GM19025 (cell line): ENCODE results near the gene GABBR1.

Experiments used
- ATAC-seq: cut with Tn5 transposase; IDR thresholded peaks from one replicate; pipeline ENCODE4 v1.9.1; 2021; ENCODE audit warnings: mild to moderate bottlenecking, low read depth, moderate library complexity; ENCODE audit not compliant: unreplicated experiment

The GABBR1 gene

DNA sequence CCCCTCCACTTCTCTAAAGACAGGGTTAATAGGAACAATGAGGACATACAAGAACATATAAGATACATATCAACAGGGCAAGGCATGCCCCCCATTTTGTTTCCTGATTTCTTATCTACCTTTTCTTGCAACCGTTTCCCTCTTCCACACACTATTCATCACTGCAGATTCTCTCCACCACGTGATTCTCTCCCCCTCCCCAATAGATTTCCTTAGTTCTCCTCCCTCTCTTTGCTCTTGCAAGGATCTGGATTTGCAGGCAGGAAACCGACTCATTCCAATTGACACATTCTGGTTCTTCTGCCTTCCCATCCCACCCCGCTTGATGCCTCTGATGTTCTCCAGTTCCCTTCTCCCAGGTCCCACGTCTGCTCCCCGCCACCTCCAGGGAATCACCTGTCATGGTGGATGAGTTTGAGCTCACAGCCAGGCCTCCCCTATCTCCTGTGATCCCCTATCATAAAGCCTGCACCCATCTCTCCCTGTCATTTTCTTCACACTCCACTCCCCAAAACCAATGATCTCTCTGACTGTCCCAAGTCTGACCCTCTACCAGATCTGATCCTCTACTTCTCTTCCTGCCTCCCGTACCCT is 7.5 kb downstream of the GABBR1 start:
- ATAC-seq, result no peak

DNA sequence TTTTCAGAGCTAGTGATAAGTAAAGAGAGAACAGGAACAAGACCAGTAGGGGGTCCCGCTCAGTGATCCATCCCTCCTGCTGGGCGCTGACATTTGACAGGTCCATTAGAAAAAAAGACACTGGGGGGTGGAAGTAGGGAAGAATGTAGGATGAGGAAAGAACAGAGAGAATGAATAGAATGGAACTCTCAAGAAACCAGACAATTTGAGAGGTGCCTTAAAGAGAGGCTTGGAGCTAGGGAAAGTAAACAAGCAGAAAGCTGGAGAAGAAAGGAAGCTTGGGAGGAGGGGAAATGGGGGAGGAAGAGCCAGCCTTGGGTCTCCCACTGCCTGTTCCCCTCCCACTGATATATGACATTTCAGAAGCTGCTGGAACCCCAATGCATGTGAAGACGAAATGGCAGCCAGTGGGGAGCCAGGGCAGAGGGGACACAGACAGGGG is 8.4 kb downstream of the GABBR1 start:
- ATAC-seq, result no peak

DNA sequence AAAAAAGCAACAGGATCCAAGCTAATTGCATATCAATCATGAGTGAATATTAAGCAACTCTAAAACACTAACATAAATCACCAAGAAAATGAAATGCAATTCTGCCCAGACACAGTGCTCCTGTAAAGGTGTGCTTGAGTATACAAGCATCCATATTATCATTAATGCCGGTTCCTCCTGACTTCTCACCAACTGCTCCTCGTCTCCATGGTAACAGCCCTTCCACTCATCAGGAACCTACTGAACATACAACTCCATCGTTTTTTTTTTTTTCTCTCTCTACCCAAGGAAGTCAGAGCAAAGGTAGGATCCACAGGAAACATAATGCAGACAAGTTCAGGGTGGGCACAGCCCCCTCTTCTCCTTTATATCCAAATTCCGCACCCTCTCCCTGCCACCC is 12.4 kb downstream of the GABBR1 start:
- ATAC-seq, result no peak

DNA sequence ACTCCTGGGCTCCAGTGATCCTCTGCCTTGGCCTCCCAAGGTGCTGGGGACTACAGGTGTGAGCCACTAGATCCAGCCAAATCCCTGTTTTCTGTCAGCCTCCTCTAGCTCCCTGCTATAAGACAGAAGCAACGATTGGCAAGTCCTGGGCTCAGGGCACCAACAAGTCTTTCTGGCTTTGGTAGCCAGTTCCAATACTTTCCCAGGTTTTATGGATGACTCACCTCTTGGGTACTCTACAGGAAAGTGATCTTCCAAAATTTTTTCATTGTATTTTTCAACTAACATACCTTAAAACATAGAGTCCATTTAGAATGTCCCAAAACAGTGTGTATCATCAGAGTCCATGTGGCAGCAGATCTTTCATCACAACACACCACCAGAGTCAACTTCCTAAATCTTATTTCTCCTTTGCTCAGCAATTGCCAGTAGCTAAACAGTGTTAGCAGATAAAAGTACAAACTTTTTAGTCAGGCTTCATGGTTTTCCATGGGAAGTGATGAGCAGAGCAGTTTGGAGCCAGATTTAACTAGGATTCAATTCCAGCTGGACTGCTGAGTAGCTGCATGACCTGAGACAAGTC is 13.3 kb downstream of the GABBR1 start:
- ATAC-seq, result no peak

DNA sequence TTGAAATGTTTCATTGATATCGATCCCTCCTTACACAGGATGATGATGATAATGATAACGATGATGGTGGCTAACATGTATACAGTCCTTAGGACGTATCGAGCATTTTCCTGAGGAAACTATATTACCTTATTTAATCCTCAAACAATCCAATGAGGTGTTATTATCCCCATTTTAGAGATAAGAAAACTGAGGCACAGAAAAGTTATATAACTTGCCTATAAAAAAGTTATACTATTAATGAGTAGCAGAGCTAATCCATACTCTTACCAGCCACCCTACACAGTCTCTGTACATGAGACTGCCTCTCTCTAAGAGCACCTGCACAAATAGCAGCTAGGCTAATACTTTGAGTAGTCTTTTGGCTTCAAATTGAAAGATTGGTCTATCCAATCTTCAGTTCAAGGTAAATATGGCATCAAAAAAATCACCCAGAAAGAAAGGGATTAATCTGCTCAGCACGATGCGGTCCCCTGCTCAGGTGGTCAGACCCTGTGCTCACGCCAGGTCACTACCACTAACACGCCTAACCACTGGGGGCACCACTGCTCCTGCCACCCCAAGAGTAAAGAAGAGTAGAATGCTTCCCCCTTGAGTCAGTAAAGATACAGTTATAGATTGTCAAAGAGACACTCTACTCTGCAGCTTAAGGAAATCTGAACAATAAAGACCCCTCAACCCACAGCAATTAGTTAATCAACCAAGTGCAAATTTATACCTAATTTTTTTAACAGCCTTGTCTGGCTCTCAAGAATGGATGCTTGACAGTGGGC is 15.0 kb downstream of the GABBR1 start:
- ATAC-seq, result no peak

DNA sequence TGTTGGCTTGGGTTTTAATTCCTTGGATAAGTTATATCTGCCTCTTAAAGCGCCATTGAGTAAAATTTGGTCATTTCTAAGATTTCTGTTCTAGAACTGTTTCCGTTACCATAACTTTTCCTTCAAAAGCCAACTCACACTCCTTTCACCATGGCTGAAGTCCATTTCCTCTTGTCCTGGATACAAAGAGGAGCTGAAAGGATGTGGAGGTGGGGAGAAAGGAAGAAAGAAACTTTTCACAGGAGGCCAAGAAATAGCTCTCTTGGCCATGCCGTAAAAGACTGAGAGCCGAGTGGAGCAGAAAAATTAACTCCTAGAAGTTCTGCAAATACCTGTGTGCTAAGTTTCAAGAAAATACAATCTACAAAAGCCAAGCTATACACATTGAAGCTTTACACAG is 21.6 kb downstream of the GABBR1 start:
- ATAC-seq, result no peak

DNA sequence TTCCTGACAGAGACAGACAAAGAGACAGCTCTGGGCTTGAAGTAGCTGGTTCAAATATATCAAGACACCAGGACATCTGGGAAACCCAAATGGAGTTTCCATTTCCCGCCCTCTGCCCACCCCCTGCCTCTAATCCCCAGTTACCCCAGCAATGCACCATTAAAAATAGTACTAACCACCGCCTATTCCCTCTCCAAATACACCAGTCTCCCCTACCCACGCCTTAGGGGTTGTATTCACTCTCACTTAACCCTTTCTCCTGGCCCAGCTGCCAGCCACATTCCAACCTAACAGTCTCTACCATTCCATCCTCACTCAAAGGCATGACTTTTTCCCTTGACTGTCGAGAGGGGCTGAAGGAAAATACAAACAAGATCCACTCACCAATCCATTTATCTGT is 22.4 kb downstream of the GABBR1 start:
- ATAC-seq, result no peak

DNA sequence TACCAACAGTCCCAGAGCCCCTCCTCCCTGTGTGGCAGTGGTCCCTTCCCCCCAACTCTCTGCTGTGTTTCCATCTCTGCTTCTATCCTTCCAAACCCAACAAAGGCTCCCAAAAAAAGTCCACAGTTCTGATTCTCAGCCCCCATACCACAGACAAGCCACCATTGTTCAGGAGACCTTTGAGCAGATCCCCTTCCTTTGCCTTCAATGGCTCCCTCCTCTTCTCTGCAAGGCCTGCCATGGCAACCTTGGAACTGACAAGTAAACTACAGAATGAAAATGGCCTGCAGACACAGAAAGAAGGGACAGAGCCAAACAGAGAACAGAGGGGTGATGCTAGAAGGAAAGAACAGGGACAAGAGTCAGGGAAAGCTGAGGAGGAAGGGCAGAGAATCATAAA is 24.9 kb downstream of the GABBR1 start:
- ATAC-seq, result no peak

DNA sequence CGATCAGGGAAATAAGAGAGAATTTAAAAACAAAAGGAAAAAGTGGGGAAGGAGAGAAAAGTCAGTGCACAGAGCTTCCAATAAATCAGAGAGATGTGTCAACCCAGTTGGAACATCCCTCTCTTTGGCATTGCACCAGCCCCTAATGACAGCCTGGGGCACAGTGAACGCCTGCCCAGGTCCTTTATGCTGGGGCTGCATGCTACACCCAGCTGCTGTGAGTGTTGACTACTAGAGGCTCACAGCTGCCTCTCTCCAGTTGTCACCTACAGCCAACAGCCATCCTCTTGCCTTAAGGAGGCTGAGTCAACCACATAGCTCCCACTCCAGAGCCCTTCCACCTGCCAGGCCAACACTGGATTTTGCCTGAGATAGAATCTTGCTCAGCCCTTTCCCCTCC is 29.1 kb downstream of the GABBR1 start:
- no peak for ATAC-seq

DNA sequence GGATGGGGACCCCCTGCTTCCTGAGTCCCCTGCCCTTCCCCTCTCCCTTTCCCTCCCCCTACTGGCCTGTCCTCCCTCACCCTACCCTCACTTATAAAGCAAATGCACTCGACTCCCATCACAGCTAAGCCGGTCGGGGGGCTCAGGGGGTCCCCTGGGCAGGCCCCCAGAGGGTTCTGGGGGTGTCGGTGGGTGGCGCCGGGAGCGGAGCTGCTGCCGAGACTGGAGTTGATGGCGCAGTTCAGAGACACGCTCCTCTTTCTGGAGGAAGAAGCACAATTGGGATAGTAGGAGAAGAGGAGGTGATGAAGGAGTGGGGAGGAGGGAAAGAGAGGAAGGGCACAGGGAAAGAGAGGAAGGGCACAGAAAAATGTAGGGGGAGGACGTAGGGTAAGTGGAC is 29.5 kb downstream of the GABBR1 start:
- no peak for ATAC-seq

DNA sequence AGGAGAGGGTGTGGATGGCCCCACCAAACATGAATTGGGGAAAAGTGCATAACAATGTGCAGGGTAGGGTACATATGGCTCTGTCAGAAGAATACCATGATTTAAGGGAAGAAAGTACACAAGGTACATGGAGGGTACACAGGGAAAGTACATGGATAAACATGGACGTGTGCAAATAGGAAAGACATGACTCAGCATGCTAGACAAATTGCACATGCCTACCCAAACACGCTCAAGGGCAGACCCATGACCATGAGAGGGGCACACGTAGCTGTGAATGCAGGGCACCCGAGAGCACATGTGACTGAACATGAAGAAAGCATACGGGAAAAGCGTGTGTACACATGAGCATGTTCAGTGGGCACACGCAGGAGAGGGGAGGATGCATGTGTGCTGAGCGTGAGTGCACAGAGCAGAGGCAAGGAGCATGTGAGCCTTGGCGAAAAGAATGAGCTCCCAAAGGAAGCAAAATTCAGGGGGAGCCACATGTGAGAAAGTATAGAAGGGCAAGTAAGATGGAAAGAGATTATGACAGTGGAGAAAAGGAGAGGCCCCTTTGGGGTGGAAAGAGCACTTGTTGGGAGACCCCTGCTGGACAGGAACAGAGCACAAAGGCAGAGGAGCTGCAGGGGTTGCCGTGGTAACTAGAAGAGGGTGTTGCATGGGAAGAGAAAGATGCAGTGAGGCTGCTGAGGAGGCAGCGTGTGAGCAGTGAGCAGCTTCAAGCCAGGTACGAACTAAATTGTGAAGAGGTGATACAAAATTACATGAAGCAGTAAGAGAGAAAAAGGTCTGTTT is 30.2 kb downstream of the GABBR1 start:
- ATAC-seq, result no peak

DNA sequence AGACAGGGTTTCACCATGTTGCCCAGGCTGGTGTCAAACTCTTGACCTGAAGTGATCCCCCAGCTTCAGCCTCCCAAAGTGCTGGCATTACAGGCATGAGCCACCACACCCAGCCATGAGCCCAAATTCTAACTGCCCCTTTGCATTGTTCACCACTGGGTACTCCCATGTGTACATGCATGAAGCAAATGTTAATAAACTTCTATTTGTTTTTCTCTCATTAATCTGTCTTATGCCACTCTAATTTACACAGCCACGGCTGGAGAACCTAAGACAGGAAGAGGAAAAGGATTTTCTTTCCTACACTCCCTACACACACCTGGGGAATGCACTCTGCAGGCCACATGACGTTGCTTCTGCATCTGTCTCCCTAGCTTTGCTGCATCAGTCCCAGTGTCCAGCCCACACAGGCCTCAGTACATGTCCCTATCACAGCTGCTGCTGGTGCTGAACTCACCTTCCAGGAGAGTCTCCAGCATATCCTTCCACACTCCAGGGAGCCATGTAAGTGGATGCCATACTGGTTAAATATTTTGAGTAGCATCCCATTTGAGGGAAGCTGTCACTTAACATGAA is 34.7 kb downstream of the GABBR1 start:
- no peak for ATAC-seq

DNA sequence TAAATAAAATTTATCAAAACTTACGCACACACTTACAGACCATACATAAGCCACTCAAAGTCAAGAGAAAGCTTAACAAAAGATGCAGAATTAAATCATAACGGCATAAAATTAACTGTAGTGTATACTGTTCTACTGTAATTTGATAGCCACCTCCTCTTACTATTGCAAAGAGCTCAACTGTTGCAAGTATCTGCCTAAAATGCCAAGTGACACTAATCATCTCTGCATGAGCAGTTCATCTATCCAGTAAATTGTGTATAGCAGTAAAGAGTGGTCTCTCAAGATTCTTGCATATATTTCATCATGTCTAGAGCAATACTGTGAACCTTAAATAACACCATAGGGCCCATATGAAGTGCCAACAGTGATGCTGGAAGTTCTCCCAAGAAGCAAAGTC is 35.8 kb downstream of the GABBR1 start:
- no peak for ATAC-seq

DNA sequence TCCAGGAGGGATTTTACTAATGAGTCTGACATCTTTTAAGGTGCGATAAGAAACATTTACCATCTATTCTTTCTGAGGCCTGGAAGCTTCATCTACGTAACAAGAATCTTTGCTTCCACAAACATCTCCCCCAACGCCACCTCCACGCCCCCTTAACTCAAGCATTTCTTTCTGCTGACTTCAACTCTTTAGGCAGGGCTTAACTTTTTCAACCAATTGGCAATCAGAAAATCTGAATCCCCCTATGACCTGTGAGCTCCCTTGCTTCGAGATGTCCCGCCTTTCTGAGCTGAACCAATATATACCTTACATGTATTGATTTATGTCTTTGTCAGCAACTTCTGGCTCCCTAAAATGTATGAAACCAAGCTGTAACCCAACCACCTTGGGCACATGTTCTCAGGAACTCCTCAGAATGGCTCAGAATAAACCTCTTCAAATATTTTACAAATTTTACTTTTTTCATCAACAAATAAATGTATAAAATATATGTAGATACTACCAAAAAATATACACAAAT is 36.5 kb downstream of the GABBR1 start:
- ATAC-seq, result no peak

DNA sequence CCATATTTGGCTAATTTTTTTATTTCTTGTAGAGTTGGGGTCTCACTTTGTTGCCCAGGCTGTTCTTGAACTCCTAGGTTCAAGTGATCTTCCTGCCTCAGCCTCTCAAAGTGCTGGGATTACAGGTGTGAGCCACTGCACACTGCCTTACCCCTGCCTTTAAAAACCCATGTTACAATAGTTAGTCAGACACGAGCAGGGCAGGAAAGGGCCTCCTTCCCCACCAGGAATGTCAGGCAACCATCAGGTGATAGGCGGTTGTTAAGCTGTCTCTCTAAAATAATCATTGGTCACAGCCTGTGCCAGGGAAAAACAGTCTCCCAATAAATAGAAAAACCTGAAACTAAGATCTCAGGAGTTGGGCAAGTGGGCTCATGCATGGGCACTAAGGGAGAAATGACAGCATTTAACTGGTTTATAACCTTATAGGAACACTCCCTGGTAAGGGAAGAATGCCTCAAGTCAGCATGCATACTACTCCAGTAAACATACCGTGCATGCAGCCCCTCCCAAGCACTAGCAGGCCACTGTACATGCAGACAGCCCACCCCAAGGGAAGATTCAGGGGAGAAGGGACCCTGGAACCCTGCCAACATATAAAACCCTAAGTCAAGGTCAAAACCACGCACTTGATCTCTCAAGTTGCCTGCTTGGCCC is 39.7 kb downstream of the GABBR1 start:
- no peak for ATAC-seq

DNA sequence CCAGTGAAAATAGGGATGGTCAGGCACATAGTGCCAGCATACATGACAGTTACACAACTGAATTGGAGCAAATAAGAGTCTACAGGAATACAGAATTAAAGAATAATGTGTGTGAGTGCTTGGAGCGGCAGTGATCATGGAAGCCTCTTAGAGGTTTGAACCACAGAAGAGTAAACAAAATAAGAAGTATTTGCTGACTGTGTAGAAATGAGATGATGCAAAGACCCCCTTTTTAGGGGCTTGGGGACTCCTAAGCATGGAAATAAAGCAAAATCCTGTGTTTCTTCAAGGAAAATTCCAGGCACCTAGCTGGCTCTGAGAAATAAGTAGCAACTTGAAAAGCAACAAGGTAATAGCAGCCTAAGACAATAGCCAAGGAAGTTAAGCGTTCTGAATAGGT is 41.3 kb downstream of the GABBR1 start:
- ATAC-seq, result no peak

DNA sequence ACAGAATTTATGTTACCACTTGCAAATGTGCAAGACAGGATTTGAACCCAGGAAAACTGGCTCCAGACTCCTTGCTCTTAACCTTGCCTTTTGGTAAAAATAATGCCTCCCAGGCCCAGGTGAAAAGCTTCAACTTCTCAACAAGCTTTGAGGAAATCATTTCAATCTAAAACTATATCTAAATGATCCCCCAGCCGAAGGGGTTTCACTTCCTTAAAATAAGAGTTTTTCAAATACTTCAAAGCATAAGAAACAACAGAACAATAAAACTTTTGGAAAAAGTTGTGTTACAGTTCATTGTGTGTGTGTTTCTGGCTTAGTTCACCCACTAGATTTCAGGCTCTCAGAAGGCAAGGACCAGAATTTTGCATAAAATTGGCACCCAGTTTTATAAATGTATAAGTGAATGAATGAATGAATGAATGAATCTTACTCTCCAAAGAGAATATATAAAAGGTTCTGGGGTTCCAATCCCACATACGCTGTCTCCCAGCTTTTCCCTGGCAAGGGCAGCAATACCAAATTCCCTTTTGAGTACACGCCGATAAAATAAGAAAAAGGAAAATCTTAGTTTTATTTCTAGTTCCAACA is 42.7 kb downstream of the GABBR1 start:
- ATAC-seq, result no peak

DNA sequence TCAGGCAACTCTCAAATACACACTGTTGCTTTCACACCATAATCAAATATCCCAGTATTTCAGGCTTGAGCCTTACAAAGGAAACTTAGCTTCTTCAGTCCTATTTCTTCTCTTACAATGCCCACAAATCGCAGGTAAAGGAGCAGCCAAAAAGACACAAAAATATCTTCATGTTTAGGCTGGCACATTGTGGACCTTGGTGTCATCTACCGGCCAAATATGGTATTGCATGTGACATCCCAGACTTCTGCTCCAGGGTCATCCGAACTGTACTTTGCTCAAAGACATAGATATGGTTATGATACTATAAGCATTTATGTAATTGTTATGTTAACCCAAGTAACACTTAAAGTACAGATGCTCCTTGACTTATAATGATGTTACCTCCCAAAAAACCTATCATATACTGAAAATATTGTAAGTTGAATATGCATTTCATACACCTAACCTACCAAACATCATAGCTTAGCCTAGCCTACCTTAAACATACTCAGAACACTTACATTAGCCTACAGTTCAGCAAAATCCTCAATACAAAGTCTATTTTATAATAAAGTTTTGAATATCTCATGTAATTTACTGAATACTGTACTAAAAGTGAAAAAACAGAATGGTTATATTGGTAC is 43.4 kb downstream of the GABBR1 start:
- ATAC-seq, result no peak

DNA sequence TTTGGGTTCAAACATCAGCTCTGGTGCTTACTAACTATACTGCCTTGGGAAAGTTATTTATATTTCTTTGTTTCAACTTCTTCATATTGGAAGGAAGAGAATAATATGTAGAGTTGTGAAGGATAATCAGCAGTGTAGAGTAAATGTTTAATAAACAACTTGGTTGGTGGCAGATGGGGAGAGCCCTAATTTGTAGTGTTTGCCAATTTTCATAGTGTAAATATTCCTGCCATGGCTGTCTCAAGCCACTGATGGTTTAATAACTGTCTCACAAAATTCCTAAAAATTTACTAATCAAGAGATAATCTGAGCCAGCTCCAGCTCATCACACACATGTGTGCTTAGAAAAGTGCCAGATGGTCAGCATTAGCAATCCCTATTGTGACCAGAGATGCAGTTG is 48.2 kb downstream of the GABBR1 start, which contains the start of gene OR2H2:
Gene OR2H2, plus strand, starts transcription at position 301 of the 400 bp plus-strand sequence. CDS start 2,824 bp downstream, outside the sequence.
- no peak for ATAC-seq
